H9 (cell line): ENCODE data around the gene GID8. TPM values are rescaled to one million over a fixed set of nuclear protein-coding genes. Genes with fewer than 3 reads are reported as not detected.

ENCODE experiments used
- DNase-seq: peaks from one replicate; pipeline ENCODE4 v3.0.0-alpha.2; 2017
- H2AFZ ChIP-seq: one replicate; pipeline ENCODE4 v1.6.1; 2013; ENCODE audit warnings: mild to moderate bottlenecking, low read length, control low read depth, moderate library complexity
- H2AK5ac ChIP-seq: 2 replicates; pipeline ENCODE4 v1.6.1; 2013; ENCODE audit warnings: low read length, control low read depth, mixed read lengths; ENCODE audit not compliant: insufficient read length
- H2BK120ac ChIP-seq: one replicate; pipeline ENCODE4 v1.6.1; 2013; ENCODE audit warnings: low read depth, mild to moderate bottlenecking, low read length, control low read depth, inconsistent platforms; ENCODE audit not compliant: poor library complexity, severe bottlenecking
- H2BK12ac ChIP-seq: 2 replicates; pipeline ENCODE4 v1.6.1; 2013; ENCODE audit warnings: low read length, control low read depth, mixed read lengths, low read depth; ENCODE audit not compliant: insufficient read length
- H2BK15ac ChIP-seq: 2 replicates; pipeline ENCODE4 v1.6.1; 2013; ENCODE audit warnings: low read depth, low read length, control low read depth
- H2BK20ac ChIP-seq: one replicate; pipeline ENCODE4 v1.6.1; 2013; ENCODE audit warnings: low read depth, mild to moderate bottlenecking, low read length, control low read depth, inconsistent platforms; ENCODE audit not compliant: poor library complexity, severe bottlenecking
- H2BK5ac ChIP-seq: 2 replicates; pipeline ENCODE4 v1.6.1; 2013; ENCODE audit warnings: low read length, control low read depth, mixed read lengths; ENCODE audit not compliant: insufficient read length
- H3K14ac ChIP-seq: 2 replicates; pipeline ENCODE4 v1.6.1; 2013; ENCODE audit warnings: low read length, control low read depth; ENCODE audit not compliant: insufficient read depth
- H3K18ac ChIP-seq: 2 replicates; pipeline ENCODE4 v1.6.1; 2013; ENCODE audit warnings: low read depth, mild to moderate bottlenecking, mixed read lengths, low read length, control low read depth; ENCODE audit not compliant: insufficient read length
- H3K23ac ChIP-seq: 2 replicates; pipeline ENCODE4 v1.6.1; 2013; ENCODE audit warnings: low read length, control low read depth, mixed read lengths, low read depth; ENCODE audit not compliant: insufficient read length
- H3K23me2 ChIP-seq: 2 replicates; pipeline ENCODE4 v1.6.1; 2013; ENCODE audit warnings: low read depth, mild to moderate bottlenecking, mixed read lengths, low read length, control low read depth; ENCODE audit not compliant: insufficient read length, poor library complexity, severe bottlenecking
- H3K27ac ChIP-seq: 2 replicates; pipeline ENCODE4 v1.5.1; 2013; ENCODE audit warnings: low read length, control low read depth, mixed read lengths, low read depth; ENCODE audit not compliant: insufficient read length
- H3K27me3 ChIP-seq: 2 replicates; pipeline ENCODE4 v1.6.1; 2013; ENCODE audit warnings: low read length, control low read depth, inconsistent platforms; ENCODE audit not compliant: insufficient read depth
- H3K4ac ChIP-seq: 2 replicates; pipeline ENCODE4 v1.6.1; 2013; ENCODE audit warnings: low read depth, mild to moderate bottlenecking, control low read depth, inconsistent platforms, low read length, moderate library complexity
- H3K4me1 ChIP-seq: 2 replicates; pipeline ENCODE4 v1.6.1; 2013; ENCODE audit warnings: low read length, control low read depth, inconsistent platforms; ENCODE audit not compliant: insufficient read depth
- H3K4me2 ChIP-seq: 2 replicates; pipeline ENCODE4 v1.6.1; 2013; ENCODE audit warnings: low read length, control low read depth, mixed read lengths; ENCODE audit not compliant: insufficient read length, insufficient read depth
- H3K56ac ChIP-seq: 2 replicates; pipeline ENCODE4 v1.6.1; 2013; ENCODE audit warnings: low read depth, mild to moderate bottlenecking, mixed read lengths, low read length, control low read depth; ENCODE audit not compliant: insufficient read length
- H3K79me1 ChIP-seq: 2 replicates; pipeline ENCODE4 v1.6.1; 2013; ENCODE audit warnings: low read depth, mild to moderate bottlenecking, moderate library complexity, low read length, control low read depth, inconsistent platforms; ENCODE audit not compliant: insufficient read depth, poor library complexity, severe bottlenecking
- H3K79me2 ChIP-seq: 2 replicates; pipeline ENCODE4 v1.6.1; 2013; ENCODE audit warnings: low read length, control low read depth, inconsistent platforms; ENCODE audit not compliant: insufficient read depth
- H3K9ac ChIP-seq: 2 replicates; pipeline ENCODE4 v1.6.1; 2013; ENCODE audit warnings: low read length, control low read depth, mixed read lengths; ENCODE audit not compliant: insufficient read length; ENCODE audit errors: extremely low read depth
- H3K9me3 ChIP-seq: one replicate; pipeline ENCODE4 v1.6.1; 2013; ENCODE audit warnings: low read depth, low read length, inconsistent platforms; ENCODE audit not compliant: control insufficient read depth
- H3T11ph ChIP-seq: one replicate; pipeline ENCODE4 v1.6.1; 2013; ENCODE audit warnings: mild to moderate bottlenecking, low read length, control low read depth, inconsistent platforms
- H4K20me1 ChIP-seq: one replicate; pipeline ENCODE4 v1.6.1; 2013; ENCODE audit not compliant: control insufficient read depth, insufficient read length, insufficient read depth
- H4K5ac ChIP-seq: 2 replicates; pipeline ENCODE4 v1.6.1; 2013; ENCODE audit warnings: low read depth, mild to moderate bottlenecking, mixed read lengths, low read length, control low read depth; ENCODE audit not compliant: insufficient read length
- H4K8ac ChIP-seq: replicated peaks from 2 replicates; pipeline ENCODE4 v1.6.1; 2013; ENCODE audit warnings: low read length, control low read depth, mixed read lengths, low read depth; ENCODE audit not compliant: insufficient read length
- H4K91ac ChIP-seq: 2 replicates; pipeline ENCODE4 v1.6.1; 2013; ENCODE audit warnings: low read depth, mild to moderate bottlenecking, moderate library complexity, mixed read lengths, low read length, control low read depth; ENCODE audit not compliant: insufficient read length
- H3K27ac Mint-ChIP-seq, 3 experiments: 2 replicates in 2 of 3; 3 replicates in 1 of 3; pipeline ENCODE4 v1.8.0; 2020 to 2021; ENCODE audit warnings: mixed read lengths in 3 of 3, mild to moderate bottlenecking in 1 of 3, moderate library complexity in 1 of 3
- H3K27me3 Mint-ChIP-seq: 2 replicates; pipeline ENCODE4 v1.8.0; 2021; ENCODE audit warnings: low read depth, mild to moderate bottlenecking, moderate library complexity, mixed read lengths
- H3K36me3 Mint-ChIP-seq, 3 experiments: 2 replicates in 2 of 3; 3 replicates in 1 of 3; pipeline ENCODE4 v1.8.0; 2020 to 2021; ENCODE audit warnings: low read depth in 3 of 3, mixed read lengths in 3 of 3; ENCODE audit not compliant: insufficient read depth in 1 of 3
- H3K4me1 Mint-ChIP-seq, 2 experiments: 2 replicates each; pipeline ENCODE4 v1.8.0; 2020; ENCODE audit warnings: mixed read lengths in 2 of 2
- H3K4me3 Mint-ChIP-seq, 2 experiments: 2 replicates in 1 of 2; 3 replicates in 1 of 2; pipeline ENCODE4 v1.8.0; 2020 to 2021; ENCODE audit warnings: mild to moderate bottlenecking in 2 of 2, mixed read lengths in 2 of 2, moderate library complexity in 1 of 2
- H3K9me3 Mint-ChIP-seq, 2 experiments: 2 replicates in 1 of 2; 3 replicates in 1 of 2; pipeline ENCODE4 v1.8.0; 2020; ENCODE audit warnings: mild to moderate bottlenecking in 2 of 2, mixed read lengths in 2 of 2, moderate library complexity in 1 of 2
- WGBS: extraction: QIAGEN DNeasy Blood & Tissue Kit; methylation state at CpG from one replicate; pipeline ENCODE4 v1.1.7; 2013; ENCODE audit warnings: missing lambda C conversion rate, low lambda C conversion rate, mixed read lengths; ENCODE audit not compliant: insufficient read length; ENCODE audit errors: extremely low coverage; 5-methylcytosine and 5-hydroxymethylcytosine counted together
- total RNA-seq: library from RNA; stranded (reverse); gene quantifications from 2 replicates; pipeline ENCODE4 v1.2.1, GENCODE V29; 2021
- TF ChIP-seq, protein P1 (sequence below): fragments of 200-600 bp; sonication (generic); conservative IDR thresholded peaks from 3 replicates; pipeline ENCODE4 v1.8.0; 2021; ENCODE audit warnings: antibody characterized with exemption, mild to moderate bottlenecking

GID8 gene
- total RNA-seq, 1 experiment from 2014 or later, result 60.9 TPM

GRCh38 chr20:62900052-62900691 is 37.8 kb upstream of the GID8 start:
- H3K27me3 Mint-ChIP-seq, result no peaks in the 10 kb centered on the region
- no CpG with 5 or more reads among the region's 11 CpGs for WGBS
- Histone ChIP-seq H2BK15ac (no peak overlapping the region), H3T11ph (no peak overlapping the region), H2AK5ac (no peak overlapping the region), H3K79me2 (no peaks in the 10 kb centered on the region), H4K91ac (no peak overlapping the region), H3K23me2 (no peaks in the 10 kb centered on the region), H3K9ac (no peak overlapping the region), H3K9me3 (no peaks in the 10 kb centered on the region), H3K4me2 (no peak overlapping the region), H4K5ac (no peak overlapping the region), H3K14ac (no peak overlapping the region), H2BK120ac (no peak overlapping the region), H3K4ac (no peak overlapping the region), H2BK12ac (no peak overlapping the region), H4K20me1 (no peaks in the 10 kb centered on the region), H3K23ac (no peak overlapping the region), H3K27ac (peak overlapping the region; percentile 17), H3K4me1 (no peaks in the 10 kb centered on the region; the same call in 1 of the 2 replicates), H2AFZ (no peak overlapping the region), H3K56ac (no peak overlapping the region), H2BK5ac (no peak overlapping the region), H3K79me1 (no peaks in the 10 kb centered on the region), H2BK20ac (no peak overlapping the region), H4K8ac (no peak overlapping the region), H3K27me3 (no peaks in the 10 kb centered on the region), H3K18ac (no peak overlapping the region)
- H3K9me3 Mint-ChIP-seq, result no peaks in the 10 kb centered on the region; a peak in 1 of 5 replicates
- peaks cover 28 to 56% (median 33%) of the 10 kb centered on the region in 3 experiments for H3K36me3 Mint-ChIP-seq
- peaks cover 32 to 37% of the 10 kb centered on the region in 2 experiments for H3K4me1 Mint-ChIP-seq
- H3K4me3 Mint-ChIP-seq, result peak overlapping the region; percentile 49 to 74
- TF ChIP-seq, protein P1, sequence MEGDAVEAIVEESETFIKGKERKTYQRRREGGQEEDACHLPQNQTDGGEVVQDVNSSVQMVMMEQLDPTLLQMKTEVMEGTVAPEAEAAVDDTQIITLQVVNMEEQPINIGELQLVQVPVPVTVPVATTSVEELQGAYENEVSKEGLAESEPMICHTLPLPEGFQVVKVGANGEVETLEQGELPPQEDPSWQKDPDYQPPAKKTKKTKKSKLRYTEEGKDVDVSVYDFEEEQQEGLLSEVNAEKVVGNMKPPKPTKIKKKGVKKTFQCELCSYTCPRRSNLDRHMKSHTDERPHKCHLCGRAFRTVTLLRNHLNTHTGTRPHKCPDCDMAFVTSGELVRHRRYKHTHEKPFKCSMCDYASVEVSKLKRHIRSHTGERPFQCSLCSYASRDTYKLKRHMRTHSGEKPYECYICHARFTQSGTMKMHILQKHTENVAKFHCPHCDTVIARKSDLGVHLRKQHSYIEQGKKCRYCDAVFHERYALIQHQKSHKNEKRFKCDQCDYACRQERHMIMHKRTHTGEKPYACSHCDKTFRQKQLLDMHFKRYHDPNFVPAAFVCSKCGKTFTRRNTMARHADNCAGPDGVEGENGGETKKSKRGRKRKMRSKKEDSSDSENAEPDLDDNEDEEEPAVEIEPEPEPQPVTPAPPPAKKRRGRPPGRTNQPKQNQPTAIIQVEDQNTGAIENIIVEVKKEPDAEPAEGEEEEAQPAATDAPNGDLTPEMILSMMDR, result peak; percentile 84
- peak; percentile 93 for DNase-seq
- peak overlapping the region; percentile 78 to 91 (median 89); a peak in 5 of 7 replicates for H3K27ac Mint-ChIP-seq
